Ovary (tissue), 9 donors: ENCODE measurements around the gene CDYL2. TPM values are rescaled to one million over a fixed set of nuclear protein-coding genes. Genes with fewer than 3 reads are reported as not detected.

Experiments used
- DNase-seq, 5 donors: peaks; one replicate each; pipeline ENCODE4 v3.0.0-alpha.2; 2019 to 2020
- H3K27ac ChIP-seq, 2 donors: fragments of 200-600 bp; one replicate each; pipeline versions ENCODE4 v1.5.1 to v1.8.0; 2019 to 2022
- H3K27me3 ChIP-seq: fragments of 200-600 bp; one replicate; pipeline ENCODE4 v1.8.0; 2022
- H3K36me3 ChIP-seq: fragments of 200-600 bp; sonication (generic); one replicate; pipeline ENCODE4 v1.5.1; 2019
- H3K4me1 ChIP-seq: one replicate; pipeline ENCODE4 v1.8.1; 2013; ENCODE audit warnings: mild to moderate bottlenecking, moderate library complexity; ENCODE audit not compliant: insufficient read depth
- H3K4me3 ChIP-seq: fragments of 200-600 bp; sonication (generic); one replicate; pipeline ENCODE4 v1.5.1; 2017
- H3K9me3 ChIP-seq, 2 donors: fragments of 200-600 bp in 1 of 2; sonication (generic) in 1 of 2; one replicate each; pipeline versions ENCODE4 v1.5.1 to v1.8.1; 2013 to 2019; ENCODE audit warnings: mild to moderate bottlenecking in 1 of 2, moderate library complexity in 1 of 2
- CTCF ChIP-seq, 3 donors: fragments of 450-650 bp in 2 of 3; fragments of 200-600 bp in 1 of 3; IDR thresholded peaks; one replicate each; pipeline versions ENCODE4 v1.5.1 to v1.8.0; 2016 to 2022; ENCODE audit warnings: antibody characterized with exemption in 3 of 3, mild to moderate bottlenecking in 1 of 3
- EP300 ChIP-seq: sonication (generic); formaldehyde crosslinking; IDR thresholded peaks from one replicate; pipeline ENCODE4 v1.6.1; 2017; ENCODE audit warnings: antibody characterized with exemption
- POLR2A ChIP-seq: fragments of 450-650 bp; IDR thresholded peaks from one replicate; pipeline ENCODE4 v1.6.1; 2017; ENCODE audit warnings: antibody characterized with exemption, mild to moderate bottlenecking, moderate library complexity
- WGBS, 3 donors: extraction: QIAGEN DNeasy Blood & Tissue Kit in 1 of 3; methylation state at CpG; one replicate each; pipeline versions ENCODE4 v1.1.5 to v1.1.7; 2013 to 2017; 5-methylcytosine and 5-hydroxymethylcytosine counted together
- intact Hi-C, 4 donors: fragments of 100-400 bp; cut with DNase I; formaldehyde crosslinking; loops; one replicate each; pipeline versions ENCODE4 v1.11.0 to v1.15.1; 2022 to 2023
- polyA plus RNA-seq, 2 donors: library from polyadenylated mRNA; stranded (reverse); fragments of 200-250 nt in 1 of 2; fragments of 350-450 nt in 1 of 2; fragmentation: Illumina TruSeq in 1 of 2; extraction: RNeasy Lipid Tissue Mini Kit (QIAGEN cat#74804) in 1 of 2; gene quantifications; one replicate each; pipeline ENCODE4 v1.2.3, GENCODE V29; 2013 to 2014
- total RNA-seq, 7 donors: library from RNA; depleted of rRNA in 2 of 7; stranded (reverse); fragments of >200 nt in 2 of 7; fragmentation: NEBNext Ultra II Directional in 3 of 7; extraction: Animal tissue kit (Norgen Biotek cat#: 25700) in 3 of 7; gene quantifications; one replicate each; pipeline versions ENCODE4 v1.1.0 to v1.2.4, GENCODE V29; 2016 to 2023
- donor health status: DM: no; HTN: no; CAD: no; lungs with moderate emphysema.
- donor health status: DM: no; HTN: no; CAD: no.
- donor health status: Bipolar disorder and iron deficiency.
- donor health status: DM: yes; HTN: yes; CAD: no.
- donor health status: DM: no; HTN: no; CAD: no.
- donor health status: DM: yes; HTN: yes; CAD: no.

The CDYL2 gene
- total and polyA plus RNA-seq, 9 donors = 0.48 to 4.4 (median 1.8) TPM

DNA sequence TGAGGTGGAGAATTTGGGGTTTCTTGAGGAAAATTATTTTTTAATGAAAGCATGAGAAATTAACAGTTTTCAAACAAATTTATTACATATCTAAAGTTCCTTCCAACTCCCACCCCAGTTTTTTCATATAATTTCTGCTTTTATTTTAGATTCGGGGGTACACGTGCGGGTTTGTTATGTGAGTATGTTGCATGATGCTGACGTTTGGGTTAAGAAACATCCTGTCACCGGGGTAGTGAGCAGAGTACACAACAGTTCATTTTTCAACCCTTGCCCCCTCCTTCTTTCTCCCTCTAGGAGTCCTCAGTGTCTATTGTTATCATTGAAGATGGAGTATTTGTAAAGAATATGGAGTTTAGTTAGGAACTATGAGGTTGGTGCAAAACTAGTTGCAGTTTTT, 31.8 kb upstream of the CDYL2 start:
- Histone ChIP-seq H3K9me3 (no peaks in the 10 kb centered on the region), H3K4me1 (no peaks in the 10 kb centered on the region), H3K27me3 (no peaks in the 10 kb centered on the region), H3K27ac (no peak overlapping the region), H3K36me3 (no peaks in the 10 kb centered on the region), H3K4me3 (no peak overlapping the region)
- intact Hi-C loops = no loop called here
- no peak for DNase-seq
- no peak for TF ChIP-seq CTCF (IDR thresholded peaks at IDR 0.05)
- no peak for TF ChIP-seq POLR2A
- no peak for TF ChIP-seq EP300
- WGBS, 3 donors = 71 to 78% (median 75%) methylated on average over 5 of the region's 5 CpGs

DNA sequence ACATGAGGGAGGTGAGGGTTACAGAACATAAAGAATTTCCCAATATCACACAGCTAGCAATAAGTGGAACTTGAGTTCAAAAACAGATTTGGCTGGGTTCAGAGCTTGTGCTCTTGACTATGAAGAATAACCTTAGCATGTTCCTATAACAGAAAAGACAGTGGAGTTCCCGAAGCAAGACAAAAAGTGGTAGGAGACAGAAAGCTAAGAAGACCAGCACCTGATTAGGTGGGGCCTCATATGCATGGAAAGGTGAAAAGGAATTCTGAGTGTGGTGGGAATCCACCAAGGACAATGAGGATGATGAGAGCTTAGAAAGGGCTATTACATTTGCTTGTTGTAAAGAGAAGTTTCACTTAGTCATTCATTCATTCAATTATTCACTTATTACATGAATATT, 26.6 kb upstream of the CDYL2 start:
- no peak for TF ChIP-seq POLR2A
- TF ChIP-seq CTCF (IDR thresholded peaks at IDR 0.05) = no peak
- TF ChIP-seq EP300 = no peak
- H3K4me3 ChIP-seq = no peak overlapping the region
- H3K9me3 ChIP-seq = no peaks in the 10 kb centered on the region
- no peaks in the 10 kb centered on the region for H3K36me3 ChIP-seq
- no peaks in the 10 kb centered on the region for H3K27me3 ChIP-seq
- no peaks in the 10 kb centered on the region for H3K4me1 ChIP-seq
- H3K27ac ChIP-seq = no peak overlapping the region
- intact Hi-C loops = no loop called here
- WGBS, 3 donors = 88 to 91% (median 90%) methylated on average over 1 of the region's 1 CpG
- DNase-seq = no peak

DNA sequence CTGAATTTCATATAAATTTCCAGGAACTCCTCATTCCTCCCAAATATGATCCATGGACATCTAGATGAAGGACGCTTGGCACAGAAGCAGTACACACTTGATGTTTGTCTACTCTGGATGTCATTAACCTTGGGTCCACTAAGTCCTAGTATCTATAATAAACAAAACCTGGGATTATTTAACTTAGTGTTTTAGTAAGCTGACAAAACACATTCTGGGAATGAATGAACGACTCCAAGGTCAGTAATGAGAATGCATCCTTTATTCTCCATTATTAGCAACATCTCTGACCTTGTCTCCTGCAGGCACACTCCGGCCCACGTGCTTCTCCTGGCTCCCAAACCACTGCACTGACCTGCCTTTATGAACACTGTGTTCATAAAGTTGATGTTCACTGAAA, 24.1 kb upstream of the CDYL2 start:
- no peak overlapping the region for H3K4me3 ChIP-seq
- no peak for DNase-seq
- intact Hi-C loops = no loop called here
- H3K4me1 ChIP-seq = no peaks in the 10 kb centered on the region
- no peaks in the 10 kb centered on the region for H3K27me3 ChIP-seq
- no peaks in the 10 kb centered on the region for H3K36me3 ChIP-seq
- H3K27ac ChIP-seq = no peak overlapping the region
- whole genome bisulfite sequencing, 3 donors = 13 to 41% (median 27%) methylated on average over 4 of the region's 4 CpGs
- H3K9me3 ChIP-seq = no peaks in the 10 kb centered on the region
- no peak for TF ChIP-seq CTCF (IDR thresholded peaks at IDR 0.05)
- TF ChIP-seq POLR2A = no peak
- TF ChIP-seq EP300 = no peak

DNA sequence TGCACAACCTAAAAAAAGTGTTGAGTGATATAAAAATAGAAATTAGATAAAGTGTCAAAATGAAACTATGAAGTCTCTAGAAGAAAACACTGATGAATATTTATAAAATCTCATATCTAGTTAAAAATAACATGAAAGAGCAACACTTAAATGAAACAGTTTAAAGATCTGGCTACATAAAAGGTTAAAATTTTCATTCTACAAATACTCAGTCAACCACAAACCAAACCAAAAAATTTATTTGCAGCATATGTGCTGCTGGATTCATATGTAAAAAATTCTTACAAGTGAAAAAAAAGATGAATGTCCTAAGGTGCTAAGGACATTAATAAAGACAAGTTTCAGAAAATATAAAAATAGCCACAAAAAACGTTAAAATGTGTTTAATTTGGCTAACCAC, 22.6 kb upstream of the CDYL2 start:
- no peak for TF ChIP-seq POLR2A
- TF ChIP-seq EP300 = no peak
- no peak for TF ChIP-seq CTCF (IDR thresholded peaks at IDR 0.05)

DNA sequence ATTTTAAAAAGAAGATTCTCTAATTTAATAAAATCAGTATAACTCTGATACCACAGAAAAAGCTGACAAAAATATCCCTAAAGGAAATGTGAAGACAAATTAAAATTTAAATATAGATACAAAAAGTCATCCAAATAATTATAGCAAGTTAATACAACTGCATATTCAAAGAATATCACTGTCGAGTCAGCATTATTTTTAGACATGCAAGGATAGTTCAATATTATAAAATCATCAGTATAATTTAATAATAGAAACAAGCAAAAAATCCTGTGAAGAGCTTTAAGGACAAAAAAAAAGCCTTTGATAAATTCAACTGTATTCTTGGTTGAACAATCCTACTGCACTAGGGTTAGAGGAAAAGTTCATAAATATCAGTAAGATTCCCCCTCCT, 21.0 kb upstream of the CDYL2 start:
- Histone ChIP-seq H3K4me3 (no peak overlapping the region), H3K27ac (no peak overlapping the region), H3K4me1 (no peaks in the 10 kb centered on the region), H3K9me3 (no peaks in the 10 kb centered on the region), H3K27me3 (no peaks in the 10 kb centered on the region), H3K36me3 (no peaks in the 10 kb centered on the region)
- TF ChIP-seq EP300 = no peak
- no peak for TF ChIP-seq CTCF (IDR thresholded peaks at IDR 0.05)
- no peak for TF ChIP-seq POLR2A
- WGBS, 3 donors = 93 to 97% (median 93%) methylated on average over 1 of the region's 1 CpG
- no peak for DNase-seq
- intact Hi-C loops = no loop called here

More for the DNA sequence above, 22.6 kb upstream of the CDYL2 start:
- no peak overlapping the region for H3K27ac ChIP-seq
- no peak overlapping the region for H3K4me3 ChIP-seq
- 2 to 4% (median 4%) methylated on average over 1 of the region's 1 CpG for WGBS, 3 donors
- no peaks in the 10 kb centered on the region for H3K27me3 ChIP-seq
- H3K36me3 ChIP-seq = no peaks in the 10 kb centered on the region
- no peaks in the 10 kb centered on the region for H3K9me3 ChIP-seq
- intact Hi-C loops = no loop called here
- no peak for DNase-seq
- H3K4me1 ChIP-seq = no peaks in the 10 kb centered on the region
